ENCODE measurements around the gene WFDC11. TPM values are rescaled to one million over a fixed set of nuclear protein-coding genes. Genes with fewer than 3 reads are reported as not detected.
"Not testable (repeated sequence)": the region's sequence is repeated elsewhere in the genome, so short reads cannot be mapped to it uniquely, and the experiment has no call there.

WFDC11 gene
- total RNA-seq (not detected in 2 replicates), polyA plus RNA-seq (not detected in 2 replicates), polyA minus RNA-seq (not detected in 2 replicates), Bru-seq, nascent RNA (not detected), BruChase-seq, experiment 1, labeled RNA remaining after a 6-hour chase (not detected), BruChase-seq, experiment 2, labeled RNA remaining after a 2-hour chase (not detected)
- polyA plus RNA-seq (2011; cell fraction: cytosol; rRNA removed) = not detected in 2 replicates
- not detected in 2 replicates for polyA plus RNA-seq (2011; cell fraction: nucleus; rRNA removed)
- polyA plus RNA-seq (2012) = not detected in 2 replicates
- not detected for polyA minus RNA-seq (2011; cell fraction: cytosol; rRNA and poly(A)+ RNA removed)
- polyA minus RNA-seq (2011; cell fraction: nucleus; rRNA and poly(A)+ RNA removed) = not detected in 2 replicates
- long read RNA-seq = 0 reads

DNA sequence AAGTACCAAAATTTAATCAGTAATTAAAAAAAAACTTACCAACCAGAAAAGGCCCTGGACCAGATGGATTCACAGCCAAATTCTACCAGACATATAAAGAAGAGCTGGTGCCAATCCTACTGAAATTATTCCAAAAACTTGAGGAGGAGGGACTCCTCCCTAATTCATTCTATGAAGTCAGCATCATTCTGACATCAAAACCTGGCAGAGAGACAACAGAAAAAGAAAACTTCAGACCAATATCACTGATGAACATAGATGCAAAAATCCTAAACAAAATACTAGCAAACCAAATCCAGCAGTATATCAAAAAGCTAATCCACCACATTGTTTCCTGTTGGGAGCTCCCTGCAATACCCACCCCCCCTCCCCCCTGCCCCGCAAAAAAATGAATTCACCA is at the start of gene WFDC11:
Gene WFDC11 (minus strand): TSS at position 101 of the 400 bp plus-strand sequence. CDS start 19,639 bp downstream, outside the sequence.
- Histone ChIP-seq H4K20me1 (replicated peaks; ENCODE audit: control insufficient read depth, extremely low read depth, insufficient read depth, low read length) (no peaks in the 10 kb centered on the region), H2AFZ (ENCODE audit: low read depth, low read length) (no peak within 1 kb of the TSS), H3K27me3 (ENCODE audit: control insufficient read depth in 2 of 2, insufficient read depth in 2 of 2, low read length in 2 of 2) (no peaks in the 10 kb centered on the region), H3K4me1 (ENCODE audit: control insufficient read depth, extremely low read depth, insufficient read depth, low read length) (no peaks in the 10 kb centered on the region), H3K9me3 (replicated peaks; ENCODE audit: control insufficient read depth, insufficient read depth, low read length) (no peaks in the 10 kb centered on the region), H3K79me2 (ENCODE audit: control insufficient read depth, insufficient read depth, low read length) (no peaks in the 10 kb centered on the region), H3K4me3 (replicated peaks in 1 of 3; ENCODE audit: insufficient read depth in 1 of 3, low read depth in 1 of 3, low read length in 3 of 3) (no peak within 1 kb of the TSS), H3K36me3 (ENCODE audit: control insufficient read depth in 2 of 2, extremely low read depth in 1 of 2, insufficient read depth in 2 of 2, low read length in 2 of 2) (no peaks in the 10 kb centered on the region), H3K4me2 (ENCODE audit: insufficient read depth, low read length) (no peak within 1 kb of the TSS), H3K27ac (ENCODE audit: insufficient read depth, low read depth, low read length) (no peak within 1 kb of the TSS), H3K9ac (replicated peaks; ENCODE audit: extremely low read depth, insufficient read depth, low read length) (no peak within 1 kb of the TSS), H3K9me1 (replicated peaks; ENCODE audit: control insufficient read depth, extremely low read depth, insufficient read depth, low read length) (no peaks in the 10 kb centered on the region)
- FAIRE-seq (no peak), DNase-seq (ENCODE audit: low read depth, low spot score) (no peak)
- POLR2A ChIA-PET = no interaction called here
- CTCF ChIA-PET = interaction anchor here (0.8 kb wide), 1 partner anchor 101 kb away, joined by 3 read pairs; no protein-coding TSS in a partner anchor
- no TSS peak for BruUV-seq (replicated peaks)
- TF ChIP-seq POLR2A (IDR thresholded peaks at IDR 0.05; ENCODE audit: low read depth, low read length) (no peak), POLR2AphosphoS5 (IDR thresholded peaks at IDR 0.05; ENCODE audit: insufficient read depth, low read depth, low read length) (no peak), GATA2 (IDR thresholded peaks at IDR 0.05; ENCODE audit: insufficient read depth, insufficient read length, low read depth, low read length) (no peak), JUN (IDR thresholded peaks at IDR 0.05; ENCODE audit: borderline replicate concordance, insufficient read depth, insufficient read length, low read depth) (no peak), EZH2 (IDR thresholded peaks at IDR 0.05; ENCODE audit: borderline replicate concordance, low read depth, low read length, severe bottlenecking) (no peak), FOS (IDR thresholded peaks at IDR 0.05; ENCODE audit: borderline replicate concordance, insufficient read depth, low read length) (no peak), MYC (IDR thresholded peaks at IDR 0.05; ENCODE audit: low read depth, low read length) (no peak)
- TF ChIP-seq, protein P1, sequence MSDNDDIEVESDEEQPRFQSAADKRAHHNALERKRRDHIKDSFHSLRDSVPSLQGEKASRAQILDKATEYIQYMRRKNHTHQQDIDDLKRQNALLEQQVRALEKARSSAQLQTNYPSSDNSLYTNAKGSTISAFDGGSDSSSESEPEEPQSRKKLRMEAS (IDR thresholded peaks at IDR 0.05; ENCODE audit: insufficient read depth, insufficient read length) = no peak
- TF ChIP-seq, protein P2, sequence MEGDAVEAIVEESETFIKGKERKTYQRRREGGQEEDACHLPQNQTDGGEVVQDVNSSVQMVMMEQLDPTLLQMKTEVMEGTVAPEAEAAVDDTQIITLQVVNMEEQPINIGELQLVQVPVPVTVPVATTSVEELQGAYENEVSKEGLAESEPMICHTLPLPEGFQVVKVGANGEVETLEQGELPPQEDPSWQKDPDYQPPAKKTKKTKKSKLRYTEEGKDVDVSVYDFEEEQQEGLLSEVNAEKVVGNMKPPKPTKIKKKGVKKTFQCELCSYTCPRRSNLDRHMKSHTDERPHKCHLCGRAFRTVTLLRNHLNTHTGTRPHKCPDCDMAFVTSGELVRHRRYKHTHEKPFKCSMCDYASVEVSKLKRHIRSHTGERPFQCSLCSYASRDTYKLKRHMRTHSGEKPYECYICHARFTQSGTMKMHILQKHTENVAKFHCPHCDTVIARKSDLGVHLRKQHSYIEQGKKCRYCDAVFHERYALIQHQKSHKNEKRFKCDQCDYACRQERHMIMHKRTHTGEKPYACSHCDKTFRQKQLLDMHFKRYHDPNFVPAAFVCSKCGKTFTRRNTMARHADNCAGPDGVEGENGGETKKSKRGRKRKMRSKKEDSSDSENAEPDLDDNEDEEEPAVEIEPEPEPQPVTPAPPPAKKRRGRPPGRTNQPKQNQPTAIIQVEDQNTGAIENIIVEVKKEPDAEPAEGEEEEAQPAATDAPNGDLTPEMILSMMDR (IDR thresholded peaks at IDR 0.05; ENCODE audit: extremely low read depth in 1 of 2, insufficient read depth in 1 of 2, low read depth in 1 of 2, low read length in 2 of 2) = no peak
- intact Hi-C loops (cut with micrococcal nuclease) (no loop called here), dilution Hi-C loops (cut with MboI; ENCODE audit: extremely low pct_ligation_motif_present, low sequenced_read_pairs) (no loop called here)

DNA sequence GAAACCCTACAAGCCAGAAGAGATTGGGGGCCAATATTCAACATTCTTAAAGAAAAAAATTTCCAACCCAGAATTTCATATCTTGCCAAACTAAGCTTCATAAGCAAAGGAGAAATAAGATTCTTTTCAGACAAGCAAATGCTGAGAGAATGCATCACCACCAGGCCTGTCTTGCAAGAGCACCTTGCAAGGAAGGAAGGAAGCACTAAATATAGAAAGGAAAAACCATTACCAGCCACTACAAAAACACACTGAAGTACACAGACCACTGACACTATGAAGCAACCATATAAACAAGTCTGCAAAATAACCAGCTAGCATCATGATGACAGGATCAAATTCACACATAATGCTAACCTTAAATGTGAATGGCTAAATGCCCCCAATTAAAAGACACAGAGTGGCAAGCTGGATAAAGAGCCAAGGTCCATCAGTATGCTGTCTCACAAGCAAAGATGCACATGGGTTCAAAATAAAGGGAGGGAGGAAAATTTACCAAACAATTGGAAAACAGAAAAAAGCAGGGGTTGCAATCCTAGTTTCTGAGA is 46.2 kb upstream of the WFDC11 start:
- H4K20me1 ChIP-seq (replicated peaks; ENCODE audit: control insufficient read depth, extremely low read depth, insufficient read depth, low read length); DNase-seq (ENCODE audit: low read depth, low spot score); FAIRE-seq; H3K9me3 ChIP-seq (replicated peaks; ENCODE audit: control insufficient read depth, insufficient read depth, low read length); H3K9me1 ChIP-seq (replicated peaks; ENCODE audit: control insufficient read depth, extremely low read depth, insufficient read depth, low read length); H3K4me1 ChIP-seq (ENCODE audit: control insufficient read depth, extremely low read depth, insufficient read depth, low read length); H3K27me3 ChIP-seq (ENCODE audit: control insufficient read depth in 2 of 2, insufficient read depth in 2 of 2, low read length in 2 of 2); intact Hi-C loops (cut with micrococcal nuclease); H3K79me2 ChIP-seq (ENCODE audit: control insufficient read depth, insufficient read depth, low read length); H3K9ac ChIP-seq (replicated peaks; ENCODE audit: extremely low read depth, insufficient read depth, low read length); H3K27ac ChIP-seq (ENCODE audit: insufficient read depth, low read depth, low read length); H3K4me2 ChIP-seq (ENCODE audit: insufficient read depth, low read length); CTCF ChIA-PET; POLR2A ChIA-PET; BruUV-seq (replicated peaks); H3K36me3 ChIP-seq (ENCODE audit: control insufficient read depth in 2 of 2, extremely low read depth in 1 of 2, insufficient read depth in 2 of 2, low read length in 2 of 2); dilution Hi-C loops (cut with MboI; ENCODE audit: extremely low pct_ligation_motif_present, low sequenced_read_pairs); H2AFZ ChIP-seq (ENCODE audit: low read depth, low read length); H3K4me3 ChIP-seq (replicated peaks in 1 of 3; ENCODE audit: insufficient read depth in 1 of 3, low read depth in 1 of 3, low read length in 3 of 3): not testable (repeated sequence)

Data from endothelial cell of umbilical vein (primary cell).